GM18505 (cell line): ENCODE results near the gene CES1.
"Not testable (repeated sequence)": the region's sequence is repeated elsewhere in the genome, so short reads cannot be mapped to it uniquely, and the experiment has no call there.

Experiments used
- ATAC-seq: cut with Tn5 transposase; IDR thresholded peaks from one replicate; pipeline ENCODE4 v1.9.1; 2021; ENCODE audit not compliant: unreplicated experiment
- POLR2A ChIP-seq: IDR thresholded peaks from 4 replicates; pipeline ENCODE4 v1.6.1; 2011; ENCODE audit warnings: borderline replicate concordance; ENCODE audit not compliant: insufficient read depth, insufficient read length; ENCODE audit errors: extremely low read depth

Gene CES1

DNA sequence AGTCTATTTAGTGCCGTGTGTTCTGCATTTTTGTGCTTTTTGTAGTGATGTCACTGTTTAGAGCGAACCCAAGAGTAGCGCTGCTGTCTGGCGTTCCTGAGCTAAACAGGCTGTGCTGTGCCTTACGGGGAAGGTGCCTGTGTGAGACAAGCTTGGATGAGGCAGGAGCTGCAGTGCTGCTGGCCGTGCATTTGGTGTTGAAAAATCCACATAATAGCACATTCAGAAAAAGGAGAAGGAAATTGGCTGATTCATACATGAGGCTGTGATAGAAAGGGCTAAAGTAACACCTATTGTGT lies 50.2 kb downstream of the CES1 start:
- ATAC-seq: not testable (repeated sequence)

DNA sequence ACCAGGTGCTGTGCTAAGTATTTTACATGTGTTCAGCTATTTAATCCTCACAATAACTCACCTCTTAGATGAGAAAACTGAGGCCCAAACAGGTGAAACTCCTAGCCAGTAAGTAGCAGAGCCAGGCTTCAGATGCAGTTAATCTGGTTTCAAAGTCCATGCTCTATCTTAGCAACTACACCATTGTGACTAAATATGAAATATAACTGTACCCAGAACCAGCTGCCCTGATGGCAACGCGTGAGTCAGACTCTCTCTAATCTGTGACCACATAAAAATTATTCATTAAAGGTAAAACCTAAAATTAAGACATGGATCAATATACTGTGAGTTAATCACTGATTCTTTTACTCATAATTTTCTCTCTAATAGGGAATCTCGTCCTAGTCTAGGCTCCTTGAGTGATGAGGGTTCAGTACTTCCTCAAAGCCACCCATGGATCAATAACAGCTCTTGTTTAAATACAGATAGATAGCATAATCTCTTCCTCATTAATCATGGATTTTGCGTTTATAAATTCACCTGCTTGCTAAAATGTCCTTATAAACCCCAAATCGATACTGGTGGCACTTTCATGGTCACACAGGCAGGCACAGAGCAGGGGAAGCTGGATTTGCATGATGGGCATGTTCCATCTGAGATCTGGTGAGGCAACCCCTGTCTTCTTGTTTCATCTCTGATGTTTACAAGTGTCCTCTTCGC lies 50.7 kb downstream of the CES1 start:
- ATAC-seq: not testable (repeated sequence)

DNA sequence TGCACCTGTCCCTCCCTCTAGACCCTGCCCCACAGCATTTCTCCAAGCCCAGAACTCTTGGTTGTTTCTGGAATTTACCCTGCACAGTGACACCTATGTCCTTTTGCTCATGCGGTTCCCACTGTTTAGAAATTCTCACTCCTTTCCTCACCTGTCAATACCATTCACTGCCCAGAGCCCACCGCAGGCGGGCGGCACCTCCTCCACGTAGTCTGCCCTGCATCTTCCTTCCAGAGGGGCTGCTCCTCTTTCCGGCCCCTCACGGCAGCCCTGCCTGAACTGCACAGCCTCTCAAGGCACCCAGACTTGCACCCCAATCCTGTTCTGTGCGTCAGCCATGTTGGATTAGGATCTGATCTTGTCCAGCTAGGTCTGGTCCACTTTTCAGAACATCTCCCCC lies 51.4 kb downstream of the CES1 start:
- not testable (repeated sequence) for ATAC-seq

GRCh38 chr16:55780095-55780407 lies 52.8 kb downstream of the CES1 start:
- not testable (repeated sequence) for ATAC-seq

GRCh38 chr16:55779402-55780094 lies 53.3 kb downstream of the CES1 start:
- no peak for ATAC-seq
- TF ChIP-seq POLR2A: no peak

DNA sequence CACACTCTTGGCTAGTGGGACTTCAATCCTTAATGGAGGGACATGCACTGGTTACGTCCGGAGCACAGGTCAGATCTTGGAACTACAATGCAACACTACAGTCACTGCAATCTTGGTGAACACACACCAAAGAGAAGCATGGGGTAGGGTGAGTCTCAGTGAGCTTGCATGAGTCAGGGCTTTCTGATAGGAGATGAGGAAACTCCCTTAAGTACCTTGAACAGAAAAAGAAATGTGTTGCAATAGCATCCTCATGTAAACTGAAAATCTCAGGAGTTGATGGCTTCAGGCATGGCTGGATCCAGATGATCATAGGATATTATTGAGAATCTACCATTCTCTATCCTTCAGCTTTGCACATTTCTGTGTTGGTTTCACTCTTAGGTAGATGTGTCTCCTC lies 54.1 kb downstream of the CES1 start:
- ATAC-seq: no peak
- no peak for TF ChIP-seq POLR2A

DNA sequence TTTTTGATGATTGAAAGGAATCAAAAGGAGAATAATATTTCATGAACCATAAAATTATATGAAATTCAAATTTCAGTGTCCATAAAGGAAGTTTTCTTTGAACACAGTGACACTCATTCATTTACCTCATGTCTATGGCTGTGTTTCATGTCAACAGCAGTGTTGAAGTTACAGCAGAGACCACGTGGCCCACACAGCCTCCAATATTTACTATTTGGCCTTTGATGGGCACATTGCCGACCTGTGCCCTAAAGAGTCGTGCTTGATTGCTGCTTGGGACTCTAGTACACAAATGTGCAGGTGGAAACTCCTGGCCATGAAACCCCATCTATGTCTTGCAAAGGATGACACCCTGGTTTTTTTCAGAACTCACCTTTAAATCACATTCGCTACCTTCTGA lies 57.0 kb downstream of the CES1 start:
- TF ChIP-seq POLR2A: no peak
- no peak for ATAC-seq

- TF ChIP-seq POLR2A: no peak
Measured at GRCh38 chr16:55773859-55774549, 58.9 kb downstream of the CES1 start.

GRCh38 chr16:55765161-55765560 lies 67.7 kb downstream of the CES1 start:
- no peak for ATAC-seq
- TF ChIP-seq POLR2A: no peak

More at GRCh38 chr16:55773859-55774549, 58.9 kb downstream of the CES1 start:
- ATAC-seq: no peak

DNA sequence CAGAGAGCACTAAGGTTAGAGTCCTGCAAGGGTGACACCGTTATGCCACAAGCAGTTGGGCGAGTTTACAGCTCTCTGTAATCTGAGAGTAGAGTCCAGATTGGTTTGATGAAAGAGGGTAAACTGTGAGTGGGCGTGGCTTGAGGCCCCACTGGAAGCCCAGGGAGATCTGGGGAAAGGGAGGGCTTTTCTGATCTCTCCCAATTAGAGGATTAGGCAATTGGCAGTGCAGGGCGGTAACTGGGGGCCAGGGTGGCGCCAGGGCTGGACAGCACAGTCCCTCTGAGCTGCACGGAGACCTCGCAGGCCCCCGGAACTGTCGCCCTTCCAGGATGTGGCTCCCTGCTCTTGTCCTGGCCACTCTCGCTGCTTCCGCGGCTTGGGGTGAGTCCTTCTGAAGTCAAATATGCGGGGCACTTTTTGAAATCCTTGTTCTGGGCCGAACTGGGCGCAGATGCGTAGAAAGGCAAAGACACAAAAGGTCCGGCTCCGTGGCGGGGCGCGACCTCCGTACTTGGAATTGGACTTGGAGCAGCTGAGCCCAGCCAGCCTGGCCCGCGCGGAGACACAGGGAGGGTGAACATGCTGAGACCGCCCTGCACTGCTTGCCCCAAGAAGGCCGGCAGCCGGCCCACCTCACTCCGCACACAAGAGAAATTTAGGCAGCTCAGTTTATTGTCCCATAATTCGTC lies 72.4 kb downstream of the CES1 start:
- TF ChIP-seq POLR2A: no peak
- ATAC-seq: no peak

- not testable (repeated sequence) for ATAC-seq
Measured at GRCh38 chr16:55759965-55760309, 73.0 kb downstream of the CES1 start.

- not testable (repeated sequence) for ATAC-seq
Measured at GRCh38 chr16:55757595-55758527, 75.0 kb downstream of the CES1 start.

- no peak for TF ChIP-seq POLR2A
- ATAC-seq: no peak
Measured at GRCh38 chr16:55756963-55757362, 75.9 kb downstream of the CES1 start.

- no peak for ATAC-seq
- no peak for TF ChIP-seq POLR2A
Measured at GRCh38 chr16:55754056-55754455, 78.8 kb downstream of the CES1 start.

- ATAC-seq: not testable (repeated sequence)
Measured at GRCh38 chr16:55753145-55753631, 79.7 kb downstream of the CES1 start.
